ENCODE data around the gene APBA3.

DNA sequence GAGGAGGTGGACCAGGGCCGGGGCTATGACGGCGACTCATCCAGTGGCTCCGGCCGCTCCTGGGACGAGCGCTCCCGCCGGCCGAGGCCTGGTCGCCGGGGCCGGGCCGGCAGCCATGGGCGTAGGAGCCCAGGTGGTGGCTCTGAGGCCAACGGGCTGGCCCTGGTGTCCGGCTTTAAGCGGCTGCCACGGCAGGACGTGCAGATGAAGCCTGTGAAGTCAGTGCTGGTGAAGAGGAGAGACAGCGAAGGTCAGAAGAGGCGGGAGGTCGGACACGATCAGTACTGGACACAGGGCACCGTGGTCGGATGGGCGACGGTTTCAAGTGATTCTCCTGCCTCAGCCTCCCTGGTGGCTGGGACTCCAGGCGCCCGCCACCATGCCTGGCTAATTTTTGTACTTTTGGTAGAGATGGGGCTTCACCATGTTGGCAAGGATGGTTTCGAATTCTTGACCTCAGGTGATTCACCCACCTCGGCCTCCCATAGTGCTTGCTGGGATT is 31.0 kb downstream of the APBA3 start:
- TF ChIP-seq, protein P1, sequence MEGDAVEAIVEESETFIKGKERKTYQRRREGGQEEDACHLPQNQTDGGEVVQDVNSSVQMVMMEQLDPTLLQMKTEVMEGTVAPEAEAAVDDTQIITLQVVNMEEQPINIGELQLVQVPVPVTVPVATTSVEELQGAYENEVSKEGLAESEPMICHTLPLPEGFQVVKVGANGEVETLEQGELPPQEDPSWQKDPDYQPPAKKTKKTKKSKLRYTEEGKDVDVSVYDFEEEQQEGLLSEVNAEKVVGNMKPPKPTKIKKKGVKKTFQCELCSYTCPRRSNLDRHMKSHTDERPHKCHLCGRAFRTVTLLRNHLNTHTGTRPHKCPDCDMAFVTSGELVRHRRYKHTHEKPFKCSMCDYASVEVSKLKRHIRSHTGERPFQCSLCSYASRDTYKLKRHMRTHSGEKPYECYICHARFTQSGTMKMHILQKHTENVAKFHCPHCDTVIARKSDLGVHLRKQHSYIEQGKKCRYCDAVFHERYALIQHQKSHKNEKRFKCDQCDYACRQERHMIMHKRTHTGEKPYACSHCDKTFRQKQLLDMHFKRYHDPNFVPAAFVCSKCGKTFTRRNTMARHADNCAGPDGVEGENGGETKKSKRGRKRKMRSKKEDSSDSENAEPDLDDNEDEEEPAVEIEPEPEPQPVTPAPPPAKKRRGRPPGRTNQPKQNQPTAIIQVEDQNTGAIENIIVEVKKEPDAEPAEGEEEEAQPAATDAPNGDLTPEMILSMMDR (IDR thresholded peaks at IDR 0.05) = no peak
- TF ChIP-seq POLR2A (IDR thresholded peaks at IDR 0.05) = no peak
